Activated CD8-positive, alpha-beta T cell treated with anti-CD3 and anti-CD28 coated beads for 36 hours (primary cell): ENCODE data around the gene PLA2G15. TPM values are rescaled to one million over a fixed set of nuclear protein-coding genes. Genes with fewer than 3 reads are reported as not detected.
A peak's percentile ranks its signal among the peaks of the same experiment; 100 is the strongest.

Experiments
- ATAC-seq: fragments of 200-7000 bp; cut with Tn5 transposase; one replicate; pipeline ENCODE4 v1.10.0; 2021; ENCODE audit warnings: mild to moderate bottlenecking, moderate library complexity
- CTCF ChIA-PET: fragments of 350-600 bp; sonication (Branson Sonifier 250); formaldehyde crosslinking; loops from one replicate; lab custom pipeline; 2021; ENCODE audit warnings: antibody characterized with exemption; lab: Charles Lee
- POLR2A ChIA-PET: fragments of 350-600 bp; sonication (Branson Sonifier 250); formaldehyde crosslinking; loops from one replicate; lab custom pipeline; 2021; ENCODE audit warnings: antibody characterized with exemption; lab: Charles Lee
- DNase-seq: peaks from one replicate; pipeline ENCODE4 v3.0.0-alpha.2; 2020
- H3K27ac Mint-ChIP-seq: one replicate; pipeline ENCODE4 v1.8.0; 2021; ENCODE audit warnings: mild to moderate bottlenecking, mixed read lengths
- H3K27me3 Mint-ChIP-seq: one replicate; pipeline ENCODE4 v1.8.0; 2021; ENCODE audit warnings: mixed read lengths
- H3K36me3 Mint-ChIP-seq: one replicate; pipeline ENCODE4 v1.8.0; 2021; ENCODE audit warnings: low read depth, mixed read lengths
- H3K4me1 Mint-ChIP-seq: one replicate; pipeline ENCODE4 v1.8.0; 2021; ENCODE audit warnings: low read depth, mixed read lengths
- H3K4me3 Mint-ChIP-seq: one replicate; pipeline ENCODE4 v1.8.0; 2021; ENCODE audit warnings: mild to moderate bottlenecking, moderate library complexity, mixed read lengths
- H3K9me3 Mint-ChIP-seq: one replicate; pipeline ENCODE4 v1.8.0; 2021; ENCODE audit warnings: mixed read lengths
- CTCF ChIP-seq: fragments of 200-600 bp; IDR thresholded peaks from one replicate; pipeline ENCODE4 v1.8.0; 2022; ENCODE audit warnings: antibody characterized with exemption, mild to moderate bottlenecking
- intact Hi-C: fragments of 100-400 bp; cut with micrococcal nuclease; formaldehyde crosslinking; loops from one replicate; pipeline ENCODE4 v1.10.0; 2022
- total RNA-seq, 2 experiments: library from RNA; stranded (reverse); gene quantifications; one replicate each; pipeline ENCODE4 v1.2.3, GENCODE V29; 2021

PLA2G15 gene
- total RNA-seq, 2 experiments from 2014 or later, result 6.7 to 6.8 TPM

- H3K9me3 Mint-ChIP-seq, result no peaks in the 10 kb centered on the region
- no peak for TF ChIP-seq CTCF
- H3K36me3 Mint-ChIP-seq, result peaks cover 50% of the 10 kb centered on the region
- ATAC-seq (no peak), DNase-seq (no peak)
- ChIA-PET POLR2A (interaction anchor here (0.6 to 3.5 kb wide), 7 partner anchors 9 to 84 kb away, joined by 3 to 30 read pairs (median 3); partner anchors contain the start of genes PRMT7 and SLC7A6OS), CTCF (interaction anchor here (0.7 to 2.2 kb wide), 6 partner anchors 12 to 37 kb away, joined by 3 to 8 read pairs (median 4); partner anchors contain the start of genes PRMT7, SLC7A6 and SLC7A6OS)
- H3K27ac Mint-ChIP-seq, result peak overlapping the region; percentile 71
- H3K4me1 Mint-ChIP-seq, result peaks cover 6% of the 10 kb centered on the region
- no peaks in the 10 kb centered on the region for H3K27me3 Mint-ChIP-seq
- intact Hi-C loops, result no loop called here
- H3K4me3 Mint-ChIP-seq, result no peak overlapping the region
These were observed 53.9 kb downstream of the PLA2G15 start for GRCh38 chr16:68298907-68299561.

GRCh38 chr16:68299571-68300453 is 54.6 kb downstream of the PLA2G15 start:
- DNase-seq (no peak), ATAC-seq (no peak)
- no peaks in the 10 kb centered on the region for H3K9me3 Mint-ChIP-seq
- H3K36me3 Mint-ChIP-seq, result peaks cover 47% of the 10 kb centered on the region
- H3K27me3 Mint-ChIP-seq, result no peaks in the 10 kb centered on the region
- no peak for TF ChIP-seq CTCF
- H3K4me3 Mint-ChIP-seq, result no peak overlapping the region
- peaks cover 2% of the 10 kb centered on the region for H3K4me1 Mint-ChIP-seq
- intact Hi-C loops, result no loop called here
- CTCF ChIA-PET, result interaction anchor here (0.7 to 2.2 kb wide), 11 partner anchors 10 to 38 kb away, joined by 3 to 8 read pairs (median 4); partner anchors contain the start of genes PRMT7, SLC7A6 and SLC7A6OS
- peak overlapping the region; percentile 53 for H3K27ac Mint-ChIP-seq
- POLR2A ChIA-PET, result interaction anchor here (0.6 to 3.5 kb wide), 13 partner anchors 10 to 85 kb away, joined by 3 to 30 read pairs (median 3); partner anchors contain the start of genes PRMT7, SLC7A6 and SLC7A6OS

GRCh38 chr16:68300734-68301459 is 55.7 kb downstream of the PLA2G15 start:
- Mint-ChIP-seq H3K27ac (peak overlapping the region; percentile 53), H3K27me3 (no peaks in the 10 kb centered on the region), H3K4me1 (peaks cover 5% of the 10 kb centered on the region), H3K36me3 (peaks cover 47% of the 10 kb centered on the region), H3K9me3 (no peaks in the 10 kb centered on the region), H3K4me3 (no peak overlapping the region)
- POLR2A ChIA-PET, result interaction anchor here (1.2 to 3.5 kb wide), 7 partner anchors 9 to 37 kb away, joined by 3 to 30 read pairs (median 6); partner anchors contain the start of genes PRMT7, SLC7A6 and SLC7A6OS
- DNase-seq, result no peak
- intact Hi-C loops, result no loop called here
- TF ChIP-seq CTCF, result no peak
- no peak for ATAC-seq
- CTCF ChIA-PET, result interaction anchor here (0.7 to 2.1 kb wide), 9 partner anchors 8 to 446 kb away, joined by 3 to 8 read pairs (median 3); partner anchors contain the start of genes PRMT7, SLC7A6 and SLC7A6OS

GRCh38 chr16:68306633-68307032 is 61.5 kb downstream of the PLA2G15 start:
- DNase-seq (no peak), ATAC-seq (no peak)
- Mint-ChIP-seq H3K27ac (peak overlapping the region; percentile 60), H3K4me1 (peaks cover 27% of the 10 kb centered on the region), H3K9me3 (no peaks in the 10 kb centered on the region), H3K4me3 (no peak overlapping the region), H3K27me3 (no peaks in the 10 kb centered on the region), H3K36me3 (peaks cover 43% of the 10 kb centered on the region)
- TF ChIP-seq CTCF, result no peak
- CTCF ChIA-PET, result interaction anchor here (1.1 to 3.6 kb wide), 4 partner anchors 18 to 45 kb away, joined by 3 to 16 read pairs (median 6); partner anchors contain the start of gene SLC7A6
- intact Hi-C loops, result no loop called here
- POLR2A ChIA-PET, result interaction anchor here (1.0 to 3.6 kb wide), 3 partner anchors 10 to 43 kb away, joined by 3 to 13 read pairs (median 6); partner anchors contain the start of gene SLC7A6
